HG03457 (cell line): ENCODE data around the gene PEX11B.

Source experiments
- ATAC-seq: cut with Tn5 transposase; IDR thresholded peaks from one replicate; pipeline ENCODE4 v1.9.1; 2021; ENCODE audit warnings: moderate number of reproducible peaks; ENCODE audit not compliant: unreplicated experiment

The PEX11B gene

GRCh38 chr1:145918144-145918991, at the start of gene PEX11B:
PEX11B (minus strand) TSS chr1:145918717; CDS start chr1:145918688, 29 bp downstream.
- peak; percentile 62 for ATAC-seq

DNA sequence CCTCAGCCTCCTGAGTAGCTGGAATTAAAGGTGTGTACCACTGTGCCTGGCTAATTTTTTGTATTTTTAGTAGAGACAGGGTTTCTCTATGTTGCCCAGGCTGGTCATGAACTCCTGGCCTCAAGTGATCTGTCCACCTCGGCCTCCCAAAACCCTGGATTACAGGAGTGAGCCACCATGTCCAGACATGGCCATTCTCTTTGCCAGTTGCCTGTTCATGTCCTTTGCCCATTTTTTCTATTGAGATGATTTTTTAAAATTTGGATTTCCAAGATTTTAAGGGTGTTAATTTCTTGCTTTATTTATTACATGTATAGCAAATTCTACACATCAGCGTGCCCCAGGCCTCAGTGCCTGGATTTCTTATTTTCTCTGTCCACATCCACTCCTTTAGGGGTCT, 48.8 kb upstream of the PEX11B start:
- no peak for ATAC-seq

- no peak for ATAC-seq
Observed at GRCh38 chr1:145965119-145965744, 46.7 kb upstream of the PEX11B start.

DNA sequence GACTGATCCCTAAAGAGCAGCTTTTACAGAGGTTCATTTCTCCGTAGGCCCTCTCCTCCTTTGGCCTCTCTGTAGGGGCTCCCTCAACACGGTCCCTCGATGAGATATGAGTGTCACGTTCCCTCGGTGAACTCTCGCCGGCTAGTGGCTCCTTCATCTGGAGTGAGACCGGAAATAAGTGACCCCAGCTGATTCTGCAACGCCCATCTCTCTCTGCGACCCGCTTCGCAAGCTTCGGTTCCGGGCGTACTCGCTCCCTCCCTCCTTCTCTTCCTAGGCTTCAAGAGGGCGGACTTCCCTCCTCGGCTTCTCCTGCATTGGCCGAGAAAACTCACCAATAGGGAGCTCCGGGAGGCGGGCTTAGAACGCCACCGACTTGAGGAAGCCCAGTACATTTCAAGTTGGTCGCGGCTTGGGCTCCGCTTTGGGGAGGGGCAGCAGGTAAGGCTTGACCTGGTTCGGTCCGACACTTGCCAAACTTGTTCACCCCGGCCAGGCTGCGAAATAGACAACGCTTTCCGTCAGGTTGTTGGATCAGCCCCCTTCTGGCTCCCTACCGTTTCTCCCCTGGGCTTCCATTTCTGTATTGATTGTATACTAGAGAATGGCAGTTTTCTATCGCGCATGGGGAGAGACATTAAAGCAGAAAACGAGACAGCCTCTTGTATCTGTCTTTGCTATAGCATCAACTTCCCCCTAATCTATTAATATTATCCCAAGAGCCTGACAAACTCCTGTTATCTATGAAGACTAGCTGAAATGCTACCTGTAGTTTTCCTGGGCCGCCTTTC, 46.0 kb upstream of the PEX11B start, which contains the start of the genes ANKRD34A and POLR3GL:
Gene ANKRD34A, minus strand, starts transcription at position 248 of the 791 bp plus-strand sequence. CDS start 2,816 bp downstream, outside the sequence.
Gene POLR3GL, plus strand, starts transcription at position 363 of the 791 bp plus-strand sequence. CDS start 10,176 bp downstream, outside the sequence.
- ATAC-seq: peak; percentile 78

- ATAC-seq: no peak
Observed at GRCh38 chr1:145963265-145964019, 44.9 kb upstream of the PEX11B start.

- ATAC-seq: no peak
Observed at GRCh38 chr1:145962157-145963102, 43.9 kb upstream of the PEX11B start.

- no peak for ATAC-seq
Observed at GRCh38 chr1:145961425-145962156, 43.1 kb upstream of the PEX11B start.

GRCh38 chr1:145961109-145961424, 42.5 kb upstream of the PEX11B start:
- ATAC-seq: no peak

DNA sequence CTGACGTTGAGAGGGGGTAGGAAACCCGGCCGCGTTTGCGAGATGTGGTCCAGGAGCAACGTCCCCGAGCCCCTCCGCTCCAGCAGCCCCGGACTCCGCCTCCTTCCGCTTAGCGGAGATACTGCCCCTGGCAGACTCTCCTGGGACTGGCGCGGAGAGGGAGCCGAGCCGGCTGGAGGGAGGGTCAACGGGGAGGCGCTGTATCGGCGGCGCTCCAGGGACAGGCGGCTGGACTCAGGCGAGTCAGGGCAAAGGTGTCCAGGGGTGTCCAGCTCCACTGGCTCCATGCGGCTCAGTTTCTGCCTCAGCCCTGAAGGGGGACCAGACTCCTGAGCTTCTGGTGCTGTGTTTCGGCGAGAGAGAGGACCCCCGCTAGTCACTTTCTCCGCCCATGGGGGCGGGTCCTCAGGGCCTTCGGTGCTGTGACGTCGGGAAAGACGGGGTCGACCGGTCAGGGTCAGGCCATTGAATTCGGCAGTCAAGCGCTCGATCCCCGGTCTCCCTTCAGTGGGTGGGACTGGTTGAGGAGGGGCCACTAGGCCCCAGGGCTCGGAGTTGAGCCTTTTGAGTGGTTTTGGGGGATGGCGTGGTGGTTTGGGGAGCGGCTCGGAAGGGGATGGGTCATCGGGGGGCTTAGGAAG, 42.1 kb upstream of the PEX11B start:
- no peak for ATAC-seq

GRCh38 chr1:145959957-145960467, 41.5 kb upstream of the PEX11B start:
- no peak for ATAC-seq

DNA sequence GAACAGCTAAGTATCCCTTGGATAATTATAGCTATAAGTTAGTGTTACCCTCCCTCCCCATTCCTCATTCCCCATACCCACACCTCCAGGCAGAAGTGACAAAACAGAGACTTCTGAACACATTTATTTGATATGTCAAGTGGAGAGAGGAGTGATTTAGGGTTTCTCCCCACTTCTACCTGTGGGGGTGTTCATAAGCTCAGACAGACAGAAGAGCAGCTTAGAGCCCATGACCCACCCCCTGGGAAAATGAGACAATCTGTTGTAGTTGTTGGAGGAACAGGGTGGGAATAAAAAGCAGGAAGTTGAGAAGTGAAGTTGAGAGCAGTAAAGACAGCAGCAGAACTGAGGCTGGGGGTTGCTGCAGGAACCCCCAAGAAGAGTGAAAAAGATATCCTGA, 40.8 kb upstream of the PEX11B start:
- no peak for ATAC-seq

- no peak for ATAC-seq
Observed at GRCh38 chr1:145958734-145959133, 40.2 kb upstream of the PEX11B start.

DNA sequence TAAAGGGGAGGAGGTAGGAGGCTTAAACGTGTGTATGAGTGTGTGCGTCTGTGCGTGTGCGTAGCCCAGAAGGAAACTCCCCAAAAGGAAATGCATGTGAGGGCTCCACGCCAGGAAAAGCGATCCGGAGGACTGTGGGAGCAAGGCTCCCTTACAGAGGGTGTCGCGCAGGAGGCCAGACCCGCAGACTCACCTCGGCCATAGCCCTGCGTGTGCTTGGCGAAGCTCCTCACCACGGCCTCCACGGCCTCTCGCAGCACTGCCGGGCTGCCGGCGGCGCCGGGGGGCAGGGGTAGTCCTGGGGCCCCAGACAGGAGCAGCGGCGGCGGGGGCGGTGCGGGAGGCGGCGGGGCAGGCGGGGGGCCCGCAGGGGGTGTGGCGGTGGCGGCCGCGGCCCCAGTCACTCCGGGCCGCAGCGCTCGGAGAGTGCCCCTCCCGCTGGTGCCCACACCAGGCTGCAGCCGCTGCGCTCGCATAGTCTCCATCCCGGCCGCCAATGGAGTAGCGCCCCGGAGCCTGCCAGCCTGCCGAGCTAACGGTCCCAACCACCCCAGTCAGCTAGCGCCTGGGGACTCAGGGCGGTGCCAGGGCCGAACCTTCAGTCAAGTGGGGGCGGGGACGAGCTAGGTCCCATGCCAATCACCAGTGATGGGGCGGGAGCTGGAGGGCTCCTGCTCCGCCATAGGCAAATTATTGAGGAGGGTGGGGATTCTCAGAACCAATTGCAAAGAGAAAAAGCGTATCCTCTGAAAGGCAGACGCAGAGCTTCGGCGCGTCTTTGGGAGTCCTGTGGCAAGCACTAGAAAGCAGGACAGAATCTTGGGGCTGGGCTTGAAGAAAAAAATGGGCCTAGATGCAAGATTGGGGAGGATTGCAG, 39.2 kb upstream of the PEX11B start, which contains the start of gene LIX1L:
Gene LIX1L, minus strand, starts transcription at position 575 of the 877 bp plus-strand sequence. Its CDS starts 90 bp downstream, at position 485.
- ATAC-seq: peak; percentile 74

GRCh38 chr1:145956781-145957442, 38.4 kb upstream of the PEX11B start:
- no peak for ATAC-seq

GRCh38 chr1:145956361-145956760, 37.8 kb upstream of the PEX11B start:
- ATAC-seq: no peak

- ATAC-seq: no peak
Observed at GRCh38 chr1:145955436-145955835, 36.9 kb upstream of the PEX11B start.
